ENCODE measurements around the gene MAFG.
A peak's percentile ranks its signal among the peaks of the same experiment; 100 is the strongest.

MAFG gene

GRCh38 chr17:81871387-81872230 is 55.9 kb downstream of the MAFG start (continued):
- TF ChIP-seq, protein P1, sequence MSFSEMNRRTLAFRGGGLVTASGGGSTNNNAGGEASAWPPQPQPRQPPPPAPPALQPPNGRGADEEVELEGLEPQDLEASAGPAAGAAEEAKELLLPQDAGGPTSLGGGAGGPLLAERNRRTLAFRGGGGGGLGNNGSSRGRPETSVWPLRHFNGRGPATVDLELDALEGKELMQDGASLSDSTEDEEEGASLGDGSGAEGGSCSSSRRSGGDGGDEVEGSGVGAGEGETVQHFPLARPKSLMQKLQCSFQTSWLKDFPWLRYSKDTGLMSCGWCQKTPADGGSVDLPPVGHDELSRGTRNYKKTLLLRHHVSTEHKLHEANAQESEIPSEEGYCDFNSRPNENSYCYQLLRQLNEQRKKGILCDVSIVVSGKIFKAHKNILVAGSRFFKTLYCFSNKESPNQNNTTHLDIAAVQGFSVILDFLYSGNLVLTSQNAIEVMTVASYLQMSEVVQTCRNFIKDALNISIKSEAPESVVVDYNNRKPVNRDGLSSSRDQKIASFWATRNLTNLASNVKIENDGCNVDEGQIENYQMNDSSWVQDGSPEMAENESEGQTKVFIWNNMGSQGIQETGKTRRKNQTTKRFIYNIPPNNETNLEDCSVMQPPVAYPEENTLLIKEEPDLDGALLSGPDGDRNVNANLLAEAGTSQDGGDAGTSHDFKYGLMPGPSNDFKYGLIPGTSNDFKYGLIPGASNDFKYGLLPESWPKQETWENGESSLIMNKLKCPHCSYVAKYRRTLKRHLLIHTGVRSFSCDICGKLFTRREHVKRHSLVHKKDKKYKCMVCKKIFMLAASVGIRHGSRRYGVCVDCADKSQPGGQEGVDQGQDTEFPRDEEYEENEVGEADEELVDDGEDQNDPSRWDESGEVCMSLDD (tag by site-specific recombination; IDR thresholded peaks at IDR 0.05): no peak
- peak; percentile 42 for TF ChIP-seq SP7 (tag by site-specific recombination; IDR thresholded peaks at IDR 0.05)
- no peak for TF ChIP-seq ZNF426 (tag by site-specific recombination; IDR thresholded peaks at IDR 0.05)
- no peak for TF ChIP-seq ZNF549 (tag by site-specific recombination; IDR thresholded peaks at IDR 0.05)
- no peak for TF ChIP-seq OVOL3 (tag by site-specific recombination; IDR thresholded peaks at IDR 0.05)
- 0 out of 2 replicates have a peak, but pooled peaks have one; percentile 40 for TF ChIP-seq ZNF169 (tag by site-specific recombination; IDR thresholded peaks at IDR 0.05)
- TF ChIP-seq HOXA7 (CRISPR knock-in tag; IDR thresholded peaks at IDR 0.05; ENCODE audit: borderline replicate concordance): no peak
- peak; percentile 37; the same call in 1 of the 2 replicates for TF ChIP-seq HIC1 (tag by site-specific recombination; IDR thresholded peaks at IDR 0.05)
- peak; percentile 55; the same call in 1 of the 2 replicates for TF ChIP-seq ZFP69B (tag by site-specific recombination; IDR thresholded peaks at IDR 0.05)
- peak; percentile 79 for TF ChIP-seq KLF8 (tag by site-specific recombination; IDR thresholded peaks at IDR 0.05)
- peak; percentile 73 for TF ChIP-seq ZNF121 (tag by site-specific recombination; IDR thresholded peaks at IDR 0.05)
- no peak for TF ChIP-seq ZNF707 (tag by site-specific recombination; IDR thresholded peaks at IDR 0.05)
- no peak for TF ChIP-seq ZNF776 (tag by site-specific recombination; IDR thresholded peaks at IDR 0.05; ENCODE audit: borderline replicate concordance)
- no peak for TF ChIP-seq ZNF704 (tag by site-specific recombination; IDR thresholded peaks at IDR 0.05)
- peak; percentile 23; the same call in 1 of the 2 replicates for TF ChIP-seq TSHZ1 (tag by site-specific recombination; IDR thresholded peaks at IDR 0.05; ENCODE audit: borderline replicate concordance)
- TF ChIP-seq ZNF658 (tag by site-specific recombination; IDR thresholded peaks at IDR 0.05): no peak
- TF ChIP-seq ZNF157 (tag by site-specific recombination; IDR thresholded peaks at IDR 0.05): no peak
- no peak for TF ChIP-seq ZNF302 (tag by site-specific recombination; IDR thresholded peaks at IDR 0.05; ENCODE audit: low read depth)
- no peak; the same call in 1 of the 2 replicates for TF ChIP-seq ZNF792 (tag by site-specific recombination; IDR thresholded peaks at IDR 0.05)
- TF ChIP-seq ZBTB7A (tag by site-specific recombination; IDR thresholded peaks at IDR 0.05; ENCODE audit: low read depth): no peak; the same call in 1 of the 2 replicates
- no peak for TF ChIP-seq ZBTB21 (tag by site-specific recombination; IDR thresholded peaks at IDR 0.05)
- TF ChIP-seq ZNF701 (tag by site-specific recombination; IDR thresholded peaks at IDR 0.05): no peak
- TF ChIP-seq ZNF837 (tag by site-specific recombination; IDR thresholded peaks at IDR 0.05): no peak
- peak; percentile 67; the same call in 1 of the 2 replicates for TF ChIP-seq PBX3 (CRISPR knock-in tag; IDR thresholded peaks at IDR 0.05)
